Adipose tissue (tissue), 3 donors: ENCODE data around the gene PROX1. TPM values are rescaled to one million over a fixed set of nuclear protein-coding genes. Genes with fewer than 3 reads are reported as not detected.

Experiments used
- H3K27ac ChIP-seq: one replicate; pipeline ENCODE4 v1.5.1; 2013; ENCODE audit warnings: low read depth, low read length
- WGBS, 3 donors: extraction: QIAGEN DNeasy Blood & Tissue Kit; methylation state at CpG; one replicate each; pipeline ENCODE4 v1.1.7; 2013; 5-methylcytosine and 5-hydroxymethylcytosine counted together
- polyA plus RNA-seq, 3 donors: library from polyadenylated mRNA; stranded (reverse); fragments of 200-250 nt; gene quantifications; one replicate each; pipeline ENCODE4 v1.2.3, GENCODE V29; 2013
- donor health status: healthy with polysubstance abuse.
- donor health status: Bipolar disorder and iron deficiency.
- donor health status: healthy.

The PROX1 gene
- polyA plus RNA-seq, 3 donors = 0.49 to 3.6 (median 2.6) TPM

DNA sequence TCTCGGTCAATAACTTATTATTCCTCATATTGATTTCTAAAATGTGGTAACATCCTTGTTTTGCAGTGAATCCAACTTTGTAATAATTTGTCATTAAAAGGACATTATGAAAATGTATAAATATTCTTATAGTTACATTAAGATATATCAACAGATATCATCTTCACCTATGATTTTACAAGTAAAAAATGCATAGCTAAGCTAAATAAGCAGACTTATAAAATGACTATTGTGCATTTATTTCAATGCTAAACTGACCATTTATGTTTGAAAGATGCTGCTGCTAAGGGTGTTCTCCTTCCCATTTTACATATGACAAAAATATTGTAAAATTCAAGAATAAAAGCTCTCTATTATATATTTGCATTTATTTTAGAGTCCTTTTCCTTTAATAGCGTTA is 7.8 kb downstream of the PROX1 start:
- no peak overlapping the region for H3K27ac ChIP-seq
- WGBS, 3 donors = 81 to 83% (median 82%) methylated on average over 2 of the region's 2 CpGs

DNA sequence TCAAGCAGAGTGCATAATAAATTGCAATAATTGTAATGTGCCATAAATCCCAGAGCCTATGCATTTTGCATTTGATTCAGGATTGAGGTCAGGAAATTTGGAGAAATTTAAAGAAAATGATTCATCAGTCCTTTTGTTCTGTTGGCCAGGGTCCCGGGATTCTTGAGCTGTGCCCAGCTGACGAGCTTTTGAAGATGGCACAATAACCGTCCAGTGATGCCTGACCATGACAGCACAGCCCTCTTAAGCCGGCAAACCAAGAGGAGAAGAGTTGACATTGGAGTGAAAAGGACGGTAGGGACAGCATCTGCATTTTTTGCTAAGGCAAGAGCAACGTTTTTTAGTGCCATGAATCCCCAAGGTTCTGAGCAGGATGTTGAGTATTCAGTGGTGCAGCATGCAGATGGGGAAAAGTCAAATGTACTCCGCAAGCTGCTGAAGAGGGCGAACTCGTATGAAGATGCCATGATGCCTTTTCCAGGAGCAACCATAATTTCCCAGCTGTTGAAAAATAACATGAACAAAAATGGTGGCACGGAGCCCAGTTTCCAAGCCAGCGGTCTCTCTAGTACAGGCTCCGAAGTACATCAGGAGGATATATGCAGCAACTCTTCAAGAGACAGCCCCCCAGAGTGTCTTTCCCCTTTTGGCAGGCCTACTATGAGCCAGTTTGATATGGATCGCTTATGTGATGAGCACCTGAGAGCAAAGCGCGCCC is 8.7 kb downstream of the PROX1 start:
- no peak overlapping the region for H3K27ac ChIP-seq
- 74 to 81% (median 80%) methylated on average over 15 of the region's 15 CpGs for WGBS, 3 donors

DNA sequence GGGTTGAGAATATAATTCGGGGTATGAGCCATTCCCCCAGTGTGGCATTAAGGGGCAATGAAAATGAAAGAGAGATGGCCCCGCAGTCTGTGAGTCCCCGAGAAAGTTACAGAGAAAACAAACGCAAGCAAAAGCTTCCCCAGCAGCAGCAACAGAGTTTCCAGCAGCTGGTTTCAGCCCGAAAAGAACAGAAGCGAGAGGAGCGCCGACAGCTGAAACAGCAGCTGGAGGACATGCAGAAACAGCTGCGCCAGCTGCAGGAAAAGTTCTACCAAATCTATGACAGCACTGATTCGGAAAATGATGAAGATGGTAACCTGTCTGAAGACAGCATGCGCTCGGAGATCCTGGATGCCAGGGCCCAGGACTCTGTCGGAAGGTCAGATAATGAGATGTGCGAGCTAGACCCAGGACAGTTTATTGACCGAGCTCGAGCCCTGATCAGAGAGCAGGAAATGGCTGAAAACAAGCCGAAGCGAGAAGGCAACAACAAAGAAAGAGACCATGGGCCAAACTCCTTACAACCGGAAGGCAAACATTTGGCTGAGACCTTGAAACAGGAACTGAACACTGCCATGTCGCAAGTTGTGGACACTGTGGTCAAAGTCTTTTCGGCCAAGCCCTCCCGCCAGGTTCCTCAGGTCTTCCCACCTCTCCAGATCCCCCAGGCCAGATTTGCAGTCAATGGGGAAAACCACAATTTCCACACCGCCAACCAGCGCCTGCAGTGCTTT is 9.4 kb downstream of the PROX1 start:
- H3K27ac ChIP-seq = no peak overlapping the region
- 89 to 94% (median 90%) methylated on average over 24 of the region's 24 CpGs for WGBS, 3 donors

DNA sequence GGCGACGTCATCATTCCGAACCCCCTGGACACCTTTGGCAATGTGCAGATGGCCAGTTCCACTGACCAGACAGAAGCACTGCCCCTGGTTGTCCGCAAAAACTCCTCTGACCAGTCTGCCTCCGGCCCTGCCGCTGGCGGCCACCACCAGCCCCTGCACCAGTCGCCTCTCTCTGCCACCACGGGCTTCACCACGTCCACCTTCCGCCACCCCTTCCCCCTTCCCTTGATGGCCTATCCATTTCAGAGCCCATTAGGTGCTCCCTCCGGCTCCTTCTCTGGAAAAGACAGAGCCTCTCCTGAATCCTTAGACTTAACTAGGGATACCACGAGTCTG is 10.0 kb downstream of the PROX1 start:
- 88 to 96% (median 89%) methylated on average over 13 of the region's 13 CpGs for WGBS, 3 donors
- no peak overlapping the region for H3K27ac ChIP-seq

DNA sequence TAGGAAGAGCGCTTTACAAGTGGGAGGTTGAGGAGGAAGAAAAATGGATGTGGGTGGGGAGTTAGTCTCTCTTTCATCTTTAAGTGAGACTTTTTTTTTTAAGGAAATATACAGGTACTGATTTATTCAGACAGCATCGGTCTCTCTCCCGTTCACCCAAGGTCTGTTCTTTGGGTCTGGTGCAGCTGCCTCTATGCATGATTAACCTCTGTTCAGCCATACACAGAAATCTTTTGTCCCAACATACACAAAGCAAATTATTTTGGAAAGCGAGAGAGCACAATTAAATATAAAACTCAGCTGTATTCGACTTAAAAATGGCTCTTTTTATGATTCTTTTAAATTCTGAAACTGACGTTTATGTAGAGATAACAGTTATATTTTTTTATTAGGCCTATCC is 11.0 kb downstream of the PROX1 start:
- 70 to 76% (median 73%) methylated on average over 6 of the region's 6 CpGs for WGBS, 3 donors
- H3K27ac ChIP-seq = no peak overlapping the region

DNA sequence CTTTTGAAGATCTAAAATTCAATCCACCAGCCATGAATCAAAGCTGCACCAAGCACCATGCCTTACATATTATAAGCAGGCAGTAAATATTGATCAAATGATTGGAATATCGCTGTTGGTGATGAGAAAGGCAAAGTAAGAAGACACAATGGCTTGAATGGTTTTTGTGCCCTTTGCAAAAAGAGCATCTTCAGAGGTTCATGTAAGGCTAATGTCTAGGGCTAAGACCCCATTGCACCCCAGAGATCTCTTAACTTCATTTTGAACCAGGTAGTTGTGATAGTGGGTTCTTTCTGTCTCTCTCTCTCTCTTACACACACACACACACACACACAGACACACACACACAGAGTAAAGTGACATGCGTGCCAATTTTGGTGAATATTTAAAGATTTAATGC is 12.0 kb downstream of the PROX1 start:
- WGBS, 3 donors = 87 to 96% (median 92%) methylated on average over 2 of the region's 2 CpGs
- H3K27ac ChIP-seq = no peak overlapping the region

DNA sequence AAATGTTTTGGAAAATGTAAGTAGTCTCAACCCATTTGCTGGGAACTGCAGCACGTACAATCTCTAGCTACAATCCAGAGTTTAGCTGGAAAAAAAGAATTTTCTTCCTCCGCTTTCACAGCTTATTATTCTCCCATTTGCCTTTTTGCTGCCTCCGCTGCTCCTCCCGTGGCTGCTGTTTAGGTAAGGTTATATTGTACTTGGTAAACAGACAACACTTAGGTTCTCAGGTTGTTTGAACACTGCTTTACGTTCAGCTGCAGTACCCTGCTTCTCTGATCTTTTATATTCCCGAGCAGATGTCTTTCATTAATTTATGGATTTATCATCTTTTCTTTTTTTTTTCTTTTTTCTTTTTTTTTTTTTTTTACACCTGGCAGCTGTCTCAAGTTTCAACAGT is 14.3 kb downstream of the PROX1 start:
- 58 to 73% (median 70%) methylated on average over 6 of the region's 6 CpGs for WGBS, 3 donors
- H3K27ac ChIP-seq = no peak overlapping the region

DNA sequence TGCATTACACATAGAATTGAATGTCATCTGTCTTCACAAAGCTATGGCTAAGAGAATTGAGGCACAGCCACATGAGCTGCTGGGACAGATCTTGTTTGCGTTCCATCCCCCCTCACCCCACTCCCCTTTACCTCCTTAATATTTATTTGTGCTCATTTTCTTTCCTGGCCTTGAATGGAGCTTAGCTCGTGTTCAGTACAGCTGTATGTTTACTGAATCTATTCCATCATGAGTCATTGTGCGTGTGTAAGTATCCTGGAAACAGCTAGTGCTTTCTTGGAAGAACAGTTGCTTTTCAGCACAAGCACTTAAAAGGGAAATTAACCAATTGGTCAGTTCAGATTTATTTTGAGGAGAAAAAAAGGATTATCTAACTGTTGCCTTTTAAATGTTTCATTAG is 14.7 kb downstream of the PROX1 start:
- H3K27ac ChIP-seq = no peak overlapping the region
- WGBS, 3 donors = 9 to 34% (median 33%) methylated on average over 3 of the region's 3 CpGs

DNA sequence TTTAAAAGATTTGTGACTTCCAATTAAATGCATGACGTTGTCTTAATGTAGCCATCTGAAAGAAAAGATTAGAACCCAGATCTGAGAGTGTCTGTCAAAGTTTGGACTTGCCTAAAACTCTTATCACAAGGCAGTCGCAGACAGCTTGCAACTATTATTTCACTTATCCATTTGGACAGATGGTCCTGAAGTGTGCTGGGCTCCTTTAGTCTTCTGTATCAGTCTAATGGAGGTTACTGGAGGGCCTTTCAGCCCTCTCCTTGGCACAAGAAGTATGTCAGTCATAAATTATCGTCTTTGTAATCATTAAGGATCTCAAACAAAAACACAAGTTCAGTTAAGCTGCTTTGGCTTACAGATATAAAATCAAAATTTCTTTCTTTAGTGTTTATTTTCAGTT is 15.5 kb downstream of the PROX1 start:
- 43 to 62% (median 60%) methylated on average over 3 of the region's 3 CpGs for WGBS, 3 donors
- H3K27ac ChIP-seq = no peak overlapping the region

DNA sequence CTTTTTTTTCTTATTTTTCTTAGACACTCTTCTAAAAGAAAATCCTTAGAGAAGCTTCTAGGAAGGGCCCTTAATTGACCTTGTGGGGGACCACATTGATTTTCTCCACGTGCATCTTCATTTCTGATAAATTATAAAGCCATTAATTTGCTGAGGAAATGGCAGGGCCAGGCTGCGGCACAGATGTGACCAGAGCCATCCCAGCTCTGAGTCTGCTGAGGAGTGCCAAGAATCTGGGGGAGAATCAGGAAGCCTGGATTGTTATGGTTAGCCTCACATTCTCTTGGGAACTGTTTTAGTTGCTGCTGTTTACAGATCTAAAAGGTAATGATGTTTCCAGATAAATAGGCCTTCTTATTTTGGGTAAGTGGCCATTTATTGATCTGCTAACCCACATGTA is 16.2 kb downstream of the PROX1 start:
- H3K27ac ChIP-seq = no peak overlapping the region
- 33 to 60% (median 35%) methylated on average over 2 of the region's 2 CpGs for WGBS, 3 donors

DNA sequence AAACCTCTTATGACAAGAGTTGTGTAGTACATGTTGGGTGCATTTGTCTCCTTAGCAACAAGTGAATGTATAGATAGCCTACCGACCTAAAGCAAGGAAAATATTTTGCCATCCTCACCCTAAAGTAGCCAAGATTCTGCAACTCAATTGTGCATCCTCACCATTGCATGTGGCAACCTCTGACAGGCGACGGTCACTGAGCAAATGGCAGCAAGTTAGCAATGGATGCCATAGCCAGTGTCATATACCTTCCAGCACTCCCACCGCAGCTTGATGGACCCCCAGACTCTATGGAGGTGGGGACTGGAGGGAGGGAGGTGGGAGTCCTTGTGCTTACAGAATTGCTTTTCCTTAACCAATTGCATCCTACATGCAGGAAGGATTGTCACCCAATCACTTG is 17.0 kb downstream of the PROX1 start:
- 88 to 91% (median 90%) methylated on average over 4 of the region's 4 CpGs for WGBS, 3 donors
- no peak overlapping the region for H3K27ac ChIP-seq

DNA sequence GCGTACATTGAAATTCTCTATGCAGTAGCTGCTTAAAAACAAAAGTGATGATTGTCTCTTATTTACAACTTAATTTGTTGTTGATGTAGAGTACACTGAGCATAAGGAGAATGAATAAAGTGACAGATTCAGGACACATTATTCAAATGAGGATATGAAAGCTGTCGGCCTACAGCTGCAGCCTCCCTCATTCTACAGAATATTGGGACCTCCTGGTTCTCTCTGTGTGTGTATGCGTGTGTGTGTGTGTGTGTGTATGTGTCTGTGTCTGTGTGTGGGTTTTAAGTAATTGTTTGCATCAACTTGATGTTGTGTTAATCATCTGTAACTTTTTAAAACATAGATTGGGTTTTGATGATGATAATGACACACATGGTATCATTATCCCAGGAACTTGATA is 17.9 kb downstream of the PROX1 start:
- no peak overlapping the region for H3K27ac ChIP-seq
- WGBS, 3 donors = 85 to 90% (median 88%) methylated on average over 3 of the region's 3 CpGs

DNA sequence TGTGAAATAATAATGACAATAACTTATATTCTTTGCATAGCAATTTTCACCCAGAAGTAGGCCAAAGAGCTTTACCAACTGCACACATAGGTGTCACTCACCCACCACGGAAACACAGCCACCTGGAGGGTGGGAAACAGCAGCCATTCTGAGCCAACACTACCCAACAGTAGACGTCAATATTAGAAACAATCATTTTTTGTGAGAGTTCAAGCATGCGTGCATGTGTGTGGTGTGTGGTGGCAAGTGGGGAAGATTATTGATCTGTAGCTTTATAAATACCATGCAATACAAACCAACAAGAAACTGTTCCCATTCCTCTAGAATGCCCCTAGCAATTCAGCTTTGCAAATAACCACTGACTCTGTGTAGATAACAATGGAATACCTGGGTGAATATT is 19.1 kb downstream of the PROX1 start:
- H3K27ac ChIP-seq = no peak overlapping the region
- WGBS, 3 donors = 63 to 84% (median 84%) methylated on average over 3 of the region's 3 CpGs

DNA sequence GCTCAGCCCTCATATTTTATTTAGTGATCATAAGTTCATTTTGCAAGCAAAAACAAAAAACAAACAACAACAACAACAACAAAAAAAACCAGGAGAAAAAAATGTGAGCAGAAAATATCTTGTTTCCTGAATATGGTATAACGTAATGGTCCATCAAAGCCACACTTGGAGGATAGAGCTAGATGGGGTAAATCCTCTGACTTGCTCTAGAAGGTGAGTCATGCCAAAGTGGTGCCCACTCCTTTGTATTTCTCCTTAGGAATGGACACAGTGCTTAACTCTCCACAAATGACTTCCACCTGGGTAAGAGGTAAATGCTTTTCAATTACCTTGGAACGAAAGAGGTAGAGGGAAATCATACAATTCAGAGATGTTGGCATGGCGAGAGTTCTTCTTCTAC is 20.6 kb downstream of the PROX1 start:
- WGBS, 3 donors = 81 to 83% (median 82%) methylated on average over 3 of the region's 3 CpGs
- H3K27ac ChIP-seq = no peak overlapping the region

DNA sequence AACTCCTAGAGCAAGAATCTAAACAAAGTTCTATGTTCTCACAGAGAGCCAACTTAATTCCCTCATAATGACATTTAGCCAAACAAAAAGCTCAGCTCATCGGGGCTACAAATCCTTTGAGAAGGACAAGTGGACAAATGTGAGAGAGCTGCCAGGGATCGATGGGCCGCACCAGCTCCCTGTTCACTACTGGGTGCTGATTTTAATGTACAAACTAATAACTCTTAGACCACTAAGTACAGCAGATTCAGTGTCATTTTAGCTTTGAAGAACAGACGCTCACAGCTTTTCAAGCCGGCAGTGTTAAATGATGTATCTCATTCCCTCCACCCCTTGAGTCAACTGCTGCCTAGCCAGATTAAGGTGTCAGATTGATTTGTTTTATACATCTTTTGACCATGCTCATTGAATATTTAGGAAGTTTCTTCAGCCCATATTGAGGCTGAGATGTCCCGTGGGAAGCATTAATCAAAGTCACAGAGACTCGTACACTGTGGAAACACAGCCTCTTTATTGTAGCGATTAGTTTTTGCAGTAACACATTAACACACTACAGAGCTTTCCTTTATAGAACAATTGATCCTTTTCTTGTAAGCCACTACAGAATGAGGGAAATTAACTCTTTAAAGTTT is 21.1 kb downstream of the PROX1 start:
- no peak overlapping the region for H3K27ac ChIP-seq
- 52 to 62% (median 60%) methylated on average over 8 of the region's 8 CpGs for WGBS, 3 donors

DNA sequence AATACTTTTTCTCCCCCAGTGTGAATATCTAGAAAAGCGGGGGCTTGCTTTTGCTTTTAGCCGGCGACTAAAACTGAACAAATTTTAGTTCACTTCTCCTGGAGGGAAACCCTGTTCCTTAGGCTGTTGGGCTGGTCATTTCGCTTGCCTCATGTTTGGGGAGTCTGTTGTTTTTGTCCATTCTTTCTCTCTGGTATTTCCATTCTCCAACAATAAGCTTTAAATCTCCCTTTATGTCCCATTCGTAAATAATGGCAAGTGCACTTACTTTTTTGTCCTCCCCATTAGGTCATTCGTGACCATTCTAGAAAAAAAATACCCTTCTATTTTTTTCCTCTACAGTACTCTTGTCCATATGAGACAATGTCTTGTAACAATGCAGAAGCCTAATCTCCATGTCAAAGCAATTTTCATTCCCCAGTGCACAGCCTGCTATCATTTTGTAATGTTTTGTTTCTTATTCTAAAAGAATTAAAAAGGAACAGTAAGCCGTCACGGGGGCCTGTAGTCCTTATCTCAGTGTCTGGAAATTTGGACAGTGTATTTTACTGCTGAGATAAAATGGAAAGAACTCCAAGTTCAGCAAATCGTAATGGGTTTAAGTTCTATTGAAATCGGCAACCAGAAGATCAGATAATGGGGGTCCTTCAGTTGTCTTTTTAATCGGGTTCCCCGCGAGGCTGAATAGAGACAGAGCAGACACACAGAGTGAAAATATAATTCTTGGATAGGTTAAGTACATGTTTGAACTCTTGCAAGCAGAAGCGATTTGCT is 21.8 kb downstream of the PROX1 start:
- 70 to 71% (median 70%) methylated on average over 14 of the region's 14 CpGs for WGBS, 3 donors
- no peak overlapping the region for H3K27ac ChIP-seq

DNA sequence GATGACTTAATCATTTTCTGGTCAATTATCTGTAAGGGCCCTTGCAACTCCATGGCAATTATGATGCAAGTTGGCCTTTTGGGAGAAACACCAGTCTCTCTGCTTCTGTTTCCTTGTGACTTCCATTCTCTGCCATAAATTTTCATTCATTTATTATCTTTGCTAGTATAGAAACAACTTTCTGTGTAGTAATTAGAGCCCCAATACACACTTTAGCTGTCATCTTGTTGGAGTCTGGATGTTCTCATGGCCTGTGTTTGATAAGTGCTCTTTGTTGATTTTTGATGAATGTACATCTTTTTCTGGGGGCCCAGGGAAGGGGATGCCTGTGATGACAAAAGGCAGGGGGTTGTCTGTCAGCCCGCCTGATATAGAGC is 22.4 kb downstream of the PROX1 start:
- no peak overlapping the region for H3K27ac ChIP-seq
- WGBS, 3 donors = 68 to 89% (median 72%) methylated on average over 1 of the region's 1 CpG

DNA sequence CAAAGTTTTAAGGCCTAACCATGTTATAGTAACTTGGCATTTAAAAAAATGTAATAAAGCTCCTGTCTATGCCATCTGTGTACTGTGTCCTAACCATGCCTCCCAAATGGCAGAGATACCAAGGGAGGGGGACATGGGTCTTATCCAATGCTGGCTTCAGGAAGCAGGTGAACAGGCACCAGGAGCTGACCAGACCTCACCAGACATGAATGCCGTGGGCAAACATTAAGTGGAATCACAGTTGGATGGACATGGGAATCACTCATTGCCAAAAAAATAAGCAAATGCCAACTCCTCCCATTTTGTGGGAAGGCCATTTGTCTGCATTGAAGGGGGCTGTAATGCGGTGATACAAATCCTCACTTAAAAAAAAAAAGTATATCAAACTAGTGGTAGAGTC is 22.9 kb downstream of the PROX1 start:
- WGBS, 3 donors = 78 to 91% (median 89%) methylated on average over 2 of the region's 2 CpGs

DNA sequence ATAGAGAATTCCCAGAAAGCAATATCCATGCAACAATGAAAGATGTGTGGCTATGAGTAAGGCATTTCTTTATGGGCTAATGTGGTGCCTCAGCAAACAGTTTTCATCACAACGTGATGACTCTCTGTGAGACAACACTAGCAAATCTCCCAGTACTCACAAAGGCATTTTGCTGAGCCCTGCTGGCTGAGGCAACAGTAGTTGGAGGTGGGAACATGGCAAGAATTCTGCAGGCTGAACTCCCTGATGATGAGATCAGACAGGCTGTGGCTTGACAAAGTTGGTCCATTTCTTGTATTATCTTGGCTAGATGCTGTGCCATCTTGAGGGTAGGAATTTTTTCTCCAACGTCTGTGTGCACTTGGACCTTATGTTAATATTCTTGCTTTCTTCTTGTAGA is 24.6 kb downstream of the PROX1 start:
- H3K27ac ChIP-seq = no peak overlapping the region
- WGBS, 3 donors = 42 to 46% (median 42%) methylated on average over 2 of the region's 2 CpGs

More for the DNA sequence above, 22.9 kb downstream of the PROX1 start:
- H3K27ac ChIP-seq = no peak overlapping the region
